Osteocyte (in vitro differentiated cells): ENCODE measurements around the gene TMED6. TPM values are rescaled to one million over a fixed set of nuclear protein-coding genes. Genes with fewer than 3 reads are reported as not detected.

ENCODE experiments used
- DNase-seq: peaks from one replicate; pipeline ENCODE4 v3.0.0; 2021; ENCODE audit warnings: mixed read lengths; ENCODE audit not compliant: unreplicated experiment; ENCODE audit errors: extremely low spot score
- H3K27ac Mint-ChIP-seq: one replicate; pipeline ENCODE4 v1.8.0; 2021; ENCODE audit warnings: mild to moderate bottlenecking, mixed read lengths; ENCODE audit not compliant: unreplicated experiment
- H3K27me3 Mint-ChIP-seq: one replicate; pipeline ENCODE4 v1.8.0; 2021; ENCODE audit warnings: mixed read lengths; ENCODE audit not compliant: unreplicated experiment
- H3K36me3 Mint-ChIP-seq: one replicate; pipeline ENCODE4 v1.8.0; 2021; ENCODE audit warnings: mixed read lengths; ENCODE audit not compliant: unreplicated experiment
- H3K4me1 Mint-ChIP-seq: one replicate; pipeline ENCODE4 v1.8.0; 2021; ENCODE audit warnings: mixed read lengths; ENCODE audit not compliant: unreplicated experiment
- H3K4me3 Mint-ChIP-seq: one replicate; pipeline ENCODE4 v1.8.0; 2021; ENCODE audit warnings: mild to moderate bottlenecking, moderate library complexity, mixed read lengths; ENCODE audit not compliant: unreplicated experiment
- H3K9me3 Mint-ChIP-seq: one replicate; pipeline ENCODE4 v1.8.0; 2021; ENCODE audit warnings: mixed read lengths; ENCODE audit not compliant: unreplicated experiment
- CTCF ChIP-seq: fragments of 200-600 bp; sonication (generic); IDR thresholded peaks from 2 replicates; pipeline ENCODE4 v1.5.0; 2021; ENCODE audit warnings: antibody characterized with exemption, mild to moderate bottlenecking, moderate library complexity
- total RNA-seq: library from RNA; stranded (reverse); gene quantifications from 2 replicates; pipeline ENCODE4 v1.2.1, GENCODE V29; 2021

The TMED6 gene
- total RNA-seq, 1 donor from 2014 or later: 0.40 TPM

DNA sequence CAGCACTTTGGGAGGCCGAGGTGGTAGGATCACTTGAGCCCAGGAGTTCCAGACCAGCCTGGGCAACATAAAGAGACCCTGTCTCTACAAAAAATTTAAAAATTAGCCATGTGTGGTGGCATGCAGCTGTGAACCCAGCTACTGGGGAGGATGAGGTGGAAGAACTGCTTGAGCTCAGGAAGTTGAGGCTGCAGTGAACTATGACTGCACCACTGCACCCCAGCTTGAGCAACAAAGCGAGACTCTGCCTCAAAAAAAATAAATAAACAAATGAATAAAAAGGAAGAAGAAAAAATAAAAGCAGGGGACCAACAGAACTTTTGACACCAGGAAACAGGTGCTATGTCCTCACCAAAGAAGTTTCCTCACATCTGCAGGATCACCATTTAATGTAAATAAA is 20.0 kb upstream of the TMED6 start:
- Mint-ChIP-seq H3K9me3 (no peaks in the 10 kb centered on the region), H3K36me3 (peaks cover 41% of the 10 kb centered on the region), H3K27me3 (no peaks in the 10 kb centered on the region), H3K4me1 (no peaks in the 10 kb centered on the region), H3K4me3 (no peak overlapping the region), H3K27ac (no peak overlapping the region)
- TF ChIP-seq CTCF: no peak
- no peak for DNase-seq

- no peak for DNase-seq
- Mint-ChIP-seq H3K27me3 (no peaks in the 10 kb centered on the region), H3K4me1 (no peaks in the 10 kb centered on the region), H3K9me3 (no peaks in the 10 kb centered on the region), H3K27ac (no peak overlapping the region), H3K36me3 (peaks cover 48% of the 10 kb centered on the region), H3K4me3 (no peak overlapping the region)
- no peak for TF ChIP-seq CTCF
Observed at GRCh38 chr16:69368866-69369265, 17.3 kb upstream of the TMED6 start.

DNA sequence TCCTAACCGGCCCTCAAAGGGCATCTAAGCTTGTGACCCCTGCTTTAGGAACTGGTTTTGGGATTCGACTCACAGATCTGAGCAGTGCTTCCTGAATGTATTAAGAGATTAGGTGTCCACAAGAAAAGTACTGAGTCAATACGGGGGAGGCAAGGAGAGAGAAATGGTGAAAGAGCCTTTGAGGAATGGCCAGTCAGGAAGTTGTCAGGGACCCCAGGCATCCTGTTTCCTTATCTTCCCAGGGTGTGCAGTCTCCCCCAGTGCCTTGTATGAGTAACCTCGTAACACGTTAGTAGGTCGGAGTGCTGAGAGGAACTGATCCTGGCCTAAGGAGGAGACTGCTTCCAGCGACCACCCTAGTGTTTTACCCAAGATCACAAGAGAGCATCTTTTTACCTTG is 16.4 kb upstream of the TMED6 start:
- no peak for DNase-seq
- TF ChIP-seq CTCF: no peak
- Mint-ChIP-seq H3K9me3 (no peaks in the 10 kb centered on the region), H3K36me3 (peaks cover 52% of the 10 kb centered on the region), H3K27ac (no peak overlapping the region), H3K4me3 (no peak overlapping the region), H3K27me3 (no peaks in the 10 kb centered on the region), H3K4me1 (no peaks in the 10 kb centered on the region)

GRCh38 chr16:69366431-69366830 is 14.8 kb upstream of the TMED6 start:
- H3K36me3 Mint-ChIP-seq: peaks cover 49% of the 10 kb centered on the region

GRCh38 chr16:69365901-69366300 is 14.3 kb upstream of the TMED6 start:
- peaks cover 47% of the 10 kb centered on the region for H3K36me3 Mint-ChIP-seq
- H3K27ac Mint-ChIP-seq: no peak overlapping the region
- DNase-seq: no peak
- no peaks in the 10 kb centered on the region for H3K27me3 Mint-ChIP-seq
- H3K4me3 Mint-ChIP-seq: no peak overlapping the region
- no peaks in the 10 kb centered on the region for H3K9me3 Mint-ChIP-seq
- no peaks in the 10 kb centered on the region for H3K4me1 Mint-ChIP-seq
- no peak for TF ChIP-seq CTCF

More at GRCh38 chr16:69366431-69366830, 14.8 kb upstream of the TMED6 start:
- H3K9me3 Mint-ChIP-seq: no peaks in the 10 kb centered on the region
- H3K27me3 Mint-ChIP-seq: no peaks in the 10 kb centered on the region
- H3K4me1 Mint-ChIP-seq: no peaks in the 10 kb centered on the region
- no peak overlapping the region for H3K4me3 Mint-ChIP-seq
- TF ChIP-seq CTCF: no peak
- no peak overlapping the region for H3K27ac Mint-ChIP-seq
- DNase-seq: no peak
